Loucy (cell line): ENCODE data around the gene BCAS1.

Source experiments
- H2AFZ ChIP-seq: fragments of 200-600 bp; sonication (generic); 2 replicates; pipeline ENCODE4 v1.6.0; 2016; ENCODE audit warnings: antibody characterized with exemption, mild to moderate bottlenecking, low read length, moderate library complexity
- H3F3A ChIP-seq: fragments of 200-600 bp; 2 replicates; pipeline ENCODE4 v1.6.0; 2016; ENCODE audit warnings: antibody characterized with exemption, low read depth, mild to moderate bottlenecking
- H3K27me3 ChIP-seq: fragments of 200-600 bp; sonication (generic); 2 replicates; pipeline ENCODE4 v1.6.1; 2014; ENCODE audit warnings: low read length, mild to moderate bottlenecking; ENCODE audit not compliant: insufficient read depth, poor library complexity, severe bottlenecking
- H3K36me3 ChIP-seq: fragments of 200-600 bp; sonication (generic); 2 replicates; pipeline ENCODE4 v1.6.1; 2016; ENCODE audit warnings: low read length; ENCODE audit not compliant: insufficient read depth
- H3K4me1 ChIP-seq: fragments of 200-600 bp; sonication (generic); 2 replicates; pipeline ENCODE4 v1.5.1; 2014; ENCODE audit warnings: low read length, mild to moderate bottlenecking; ENCODE audit not compliant: insufficient read depth, poor library complexity, severe bottlenecking
- H3K4me2 ChIP-seq: fragments of 200-600 bp; sonication (generic); 2 replicates; pipeline ENCODE4 v1.6.0; 2014; ENCODE audit warnings: antibody characterized with exemption, low read length, low read depth, mild to moderate bottlenecking; ENCODE audit not compliant: poor library complexity, severe bottlenecking
- H3K4me3 ChIP-seq: fragments of 200-600 bp; sonication (generic); 2 replicates; pipeline ENCODE4 v1.5.1; 2014; ENCODE audit warnings: low read length, mild to moderate bottlenecking, mixed read lengths; ENCODE audit not compliant: poor library complexity, severe bottlenecking
- H3K79me2 ChIP-seq: fragments of 200-600 bp; sonication (generic); 2 replicates; pipeline ENCODE4 v1.6.1; 2014; ENCODE audit warnings: low read length; ENCODE audit not compliant: insufficient read depth
- H3K9ac ChIP-seq: fragments of 200-600 bp; sonication (generic); 2 replicates; pipeline ENCODE4 v1.6.0; 2014; ENCODE audit warnings: mild to moderate bottlenecking, low read depth, low read length, moderate library complexity; ENCODE audit not compliant: poor library complexity, severe bottlenecking
- H3K9me2 ChIP-seq: fragments of 200-600 bp; sonication (generic); replicated peaks from 2 replicates; pipeline ENCODE4 v1.6.1; 2016; ENCODE audit warnings: low read depth, low read length, mixed read lengths
- H3K9me3 ChIP-seq: fragments of 200-600 bp; sonication (generic); 2 replicates; pipeline ENCODE4 v1.6.1; 2014; ENCODE audit warnings: mild to moderate bottlenecking, antibody characterized with exemption, low read length, low read depth; ENCODE audit not compliant: insufficient read depth
- H4K20me1 ChIP-seq: fragments of 200-600 bp; sonication (generic); 2 replicates; pipeline ENCODE4 v1.6.0; 2014; ENCODE audit warnings: antibody characterized with exemption, low read length, mild to moderate bottlenecking; ENCODE audit not compliant: insufficient read depth, poor library complexity, severe bottlenecking
- CTCF ChIP-seq: fragments of 200-600 bp; sonication (generic); conservative IDR thresholded peaks from 2 replicates; pipeline ENCODE4 v1.5.1; 2014; ENCODE audit warnings: mild to moderate bottlenecking, antibody characterized with exemption, low read length
- EZH2phosphoT487 ChIP-seq: fragments of 200-600 bp; IDR thresholded peaks from 2 replicates; pipeline ENCODE4 v1.6.1; 2018; ENCODE audit warnings: antibody characterized with exemption, mild to moderate bottlenecking, moderate library complexity, borderline replicate concordance

Gene BCAS1

DNA sequence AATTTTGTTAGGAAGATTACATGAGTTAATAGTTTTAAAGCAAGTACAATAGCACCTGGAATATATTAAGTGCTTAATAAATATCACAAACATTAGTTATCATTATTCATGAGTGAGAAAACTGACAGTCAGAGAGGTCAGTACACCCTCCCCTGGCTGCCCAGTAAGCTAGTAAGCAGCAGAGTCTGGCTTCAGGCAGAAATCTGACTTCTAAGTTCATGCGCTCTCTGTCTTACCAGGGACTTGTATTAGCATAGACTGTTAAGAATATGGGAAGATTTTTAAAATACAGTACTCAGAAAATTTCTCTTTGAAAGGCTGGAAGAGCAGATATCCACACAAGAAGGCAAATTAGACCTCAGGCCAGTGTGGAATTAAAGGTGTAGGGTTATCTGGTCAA lies 40.8 kb downstream of the BCAS1 start:
- TF ChIP-seq CTCF (no peak), EZH2phosphoT487 (no peak)
- H3K27me3 ChIP-seq, result no peaks in the 10 kb centered on the region

GRCh38 chr20:54029176-54029575 lies 41.2 kb downstream of the BCAS1 start:
- no peak overlapping the region for H3K4me3 ChIP-seq
- no peaks in the 10 kb centered on the region for H3K79me2 ChIP-seq
- H3K9me3 ChIP-seq, result no peaks in the 10 kb centered on the region
- no peak overlapping the region for H3K9ac ChIP-seq
- no peak overlapping the region for H2AFZ ChIP-seq
- H3K4me1 ChIP-seq, result no peaks in the 10 kb centered on the region
- H4K20me1 ChIP-seq, result no peaks in the 10 kb centered on the region
- no peaks in the 10 kb centered on the region for H3F3A ChIP-seq
- no peaks in the 10 kb centered on the region for H3K27me3 ChIP-seq
- H3K9me2 ChIP-seq, result no peaks in the 10 kb centered on the region
- no peak overlapping the region for H3K4me2 ChIP-seq
- H3K36me3 ChIP-seq, result no peaks in the 10 kb centered on the region
- TF ChIP-seq CTCF, result no peak
- TF ChIP-seq EZH2phosphoT487, result no peak

More for the DNA sequence above, 40.8 kb downstream of the BCAS1 start:
- Histone ChIP-seq H3K36me3 (no peaks in the 10 kb centered on the region), H2AFZ (no peak overlapping the region), H3K4me2 (no peak overlapping the region), H3K9me3 (no peaks in the 10 kb centered on the region), H3F3A (no peaks in the 10 kb centered on the region), H3K4me3 (no peak overlapping the region), H3K9me2 (no peaks in the 10 kb centered on the region), H3K79me2 (no peaks in the 10 kb centered on the region), H4K20me1 (no peaks in the 10 kb centered on the region), H3K4me1 (no peaks in the 10 kb centered on the region), H3K9ac (no peak overlapping the region)

GRCh38 chr20:54028276-54029011 lies 42.0 kb downstream of the BCAS1 start:
- no peak overlapping the region for H2AFZ ChIP-seq
- H3K9ac ChIP-seq, result no peak overlapping the region
- H4K20me1 ChIP-seq, result no peaks in the 10 kb centered on the region
- H3K9me3 ChIP-seq, result no peaks in the 10 kb centered on the region
- H3K27me3 ChIP-seq, result no peaks in the 10 kb centered on the region
- H3K36me3 ChIP-seq, result no peaks in the 10 kb centered on the region
- TF ChIP-seq CTCF, result no peak
- TF ChIP-seq EZH2phosphoT487, result no peak
- no peaks in the 10 kb centered on the region for H3K4me1 ChIP-seq
- H3K4me3 ChIP-seq, result no peak overlapping the region
- H3K4me2 ChIP-seq, result no peak overlapping the region
- H3F3A ChIP-seq, result no peaks in the 10 kb centered on the region
- H3K79me2 ChIP-seq, result no peaks in the 10 kb centered on the region
- H3K9me2 ChIP-seq, result no peaks in the 10 kb centered on the region
